Activated naive CD4-positive, alpha-beta T cell treated with Interleukin-2 at 50 U/mL for 16 hours (primary cell): ENCODE results near the gene HERC5.

Experiments used
- DNase-seq: peaks from one replicate; pipeline ENCODE4 v3.0.0-alpha.2; 2020

Gene HERC5

DNA sequence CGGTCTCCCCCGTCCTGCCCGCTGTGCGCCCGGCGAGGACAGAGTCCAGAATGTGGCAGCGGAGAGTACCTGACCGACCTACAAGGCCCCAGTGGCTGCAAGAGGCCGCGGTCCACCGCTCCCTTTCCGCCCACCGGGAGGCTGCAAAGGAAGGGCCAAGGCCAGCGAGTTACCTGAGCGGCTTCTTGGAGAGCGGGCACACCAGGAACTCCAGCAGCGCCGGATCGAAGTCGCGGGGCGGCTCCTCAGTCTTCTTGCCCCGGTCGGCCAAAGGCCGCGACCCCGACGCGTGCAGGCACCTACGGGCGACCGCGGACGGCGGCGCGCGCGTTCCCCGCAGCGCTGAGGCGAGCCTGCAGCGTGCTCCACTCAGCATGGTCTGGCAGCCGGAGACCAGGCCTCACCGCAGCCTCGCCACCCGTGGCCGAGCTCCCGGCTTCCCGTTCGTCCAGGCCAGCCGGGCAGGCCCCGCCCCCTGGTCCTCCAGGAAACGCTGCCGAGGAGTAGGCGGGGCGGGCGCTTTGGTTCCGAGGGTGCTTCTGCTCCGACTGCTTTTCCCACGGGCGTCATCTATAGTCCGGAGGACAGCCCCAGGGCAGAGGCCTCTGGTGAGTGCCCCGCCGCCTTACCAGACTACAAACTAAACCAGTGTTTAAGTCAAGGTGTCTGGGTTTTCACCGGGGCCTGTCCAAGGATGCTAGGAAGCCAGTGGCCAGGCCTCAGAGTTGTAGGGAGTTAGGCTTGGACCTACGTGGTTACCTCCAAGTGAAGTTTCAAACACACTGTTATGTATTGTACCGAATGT is 66.6 kb downstream of the HERC5 start, which contains the start of gene PYURF:
Gene PYURF (minus strand): TSS at position 452 of the 805 bp plus-strand sequence. CDS start 76 bp downstream, at position 376.
- DNase-seq: peak; percentile 78

DNA sequence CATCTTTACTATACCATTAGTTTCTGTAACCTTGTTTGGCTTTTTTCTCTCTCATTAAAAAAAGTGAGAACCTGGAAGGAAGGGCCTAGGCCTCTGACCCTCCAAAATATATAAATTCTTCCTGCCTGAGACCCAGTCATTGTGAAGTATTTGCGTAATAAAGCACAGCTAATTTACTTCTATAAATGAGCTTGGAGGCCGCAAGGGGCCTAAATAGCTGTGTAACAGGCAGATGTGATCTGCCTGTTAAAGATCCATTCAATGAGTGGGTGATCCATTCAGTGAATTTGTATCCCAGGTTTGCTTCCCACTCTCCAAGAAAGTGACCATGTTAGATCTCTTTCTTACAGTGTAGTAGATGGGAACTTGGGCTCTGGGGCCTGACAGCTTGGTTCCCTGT is 67.3 kb downstream of the HERC5 start:
- no peak for DNase-seq

DNA sequence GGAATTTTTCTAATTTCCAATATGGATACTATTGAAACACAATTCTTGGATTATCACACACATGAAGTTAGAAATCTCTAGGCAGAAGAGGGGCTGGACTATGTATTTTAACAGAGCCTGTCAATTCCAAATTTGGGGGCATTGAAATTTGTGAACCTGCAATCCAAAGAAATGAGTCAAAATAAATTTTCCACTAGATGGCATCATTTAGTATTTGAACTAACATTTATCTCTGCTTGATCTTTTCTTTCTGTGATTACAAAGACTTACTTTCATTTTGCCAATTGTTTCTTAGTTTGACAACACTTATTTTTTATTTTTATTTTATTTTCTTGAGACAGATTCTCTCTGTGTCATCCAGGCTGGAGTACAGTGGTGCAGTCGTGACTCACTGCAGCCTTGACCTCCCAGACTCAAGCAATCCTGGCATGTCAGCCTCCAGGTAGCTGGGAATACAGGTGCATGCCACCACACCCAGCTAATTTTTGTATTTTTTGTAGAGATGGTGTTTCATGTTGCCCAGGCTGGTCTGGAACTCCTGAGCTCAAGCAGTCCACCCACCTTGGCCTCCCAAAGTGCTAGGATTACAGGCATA is 69.4 kb downstream of the HERC5 start:
- no peak for DNase-seq

DNA sequence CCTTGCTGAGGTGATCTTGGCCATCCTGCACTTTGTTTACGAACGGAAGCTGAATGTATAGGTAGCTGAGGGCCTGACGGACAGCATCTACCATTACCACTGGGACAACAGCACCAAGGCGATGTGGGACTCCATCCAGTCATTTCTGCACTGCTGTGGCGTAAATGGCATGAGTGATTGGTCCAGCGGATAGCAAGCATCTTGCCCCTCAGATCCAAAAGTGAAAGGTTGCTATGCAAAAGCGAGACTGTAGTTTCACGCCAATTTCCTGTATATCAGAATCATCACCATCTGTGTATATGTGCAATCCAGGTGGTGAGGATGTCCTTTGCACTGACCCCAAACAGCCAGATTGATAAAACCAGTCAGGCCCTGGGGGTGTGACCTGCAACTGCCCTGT is 70.9 kb downstream of the HERC5 start:
- DNase-seq: no peak

DNA sequence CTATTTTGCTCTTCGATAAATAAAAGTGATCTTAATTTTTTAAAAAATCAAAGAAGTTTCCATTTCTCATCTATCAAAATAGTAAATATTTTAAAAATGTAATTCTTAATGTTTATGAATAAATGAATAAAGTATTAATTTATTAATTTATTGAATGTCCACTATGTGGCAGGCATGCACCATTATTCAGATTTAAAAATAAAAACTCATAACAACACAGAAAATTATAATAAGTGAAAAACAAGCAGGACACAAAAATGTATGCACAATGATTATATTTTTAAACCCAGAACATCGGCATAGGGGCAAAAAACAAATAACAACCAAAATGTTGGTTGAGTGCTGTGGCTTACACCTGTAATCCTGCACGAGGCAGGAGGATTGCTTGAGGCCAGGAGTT is 71.9 kb downstream of the HERC5 start:
- no peak for DNase-seq

DNA sequence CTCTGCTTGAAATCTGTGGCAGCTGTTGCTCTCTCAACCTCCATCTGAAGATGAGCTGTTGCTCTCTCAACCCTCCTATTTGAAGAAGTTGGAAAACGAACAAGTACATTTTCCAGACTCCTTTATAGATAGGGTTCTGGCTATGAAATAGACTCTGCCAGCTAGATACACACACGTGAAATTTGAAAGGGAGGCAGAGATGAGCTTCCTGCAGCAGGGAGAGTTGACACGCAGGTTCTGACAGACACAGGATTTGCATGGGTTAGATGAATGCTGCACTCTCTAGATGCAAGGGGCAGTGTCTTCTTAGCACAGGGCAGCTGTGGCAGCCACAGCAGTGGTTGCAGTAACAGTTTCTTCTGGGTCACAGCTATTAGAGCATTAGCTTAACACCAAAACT is 74.6 kb downstream of the HERC5 start:
- no peak for DNase-seq

DNA sequence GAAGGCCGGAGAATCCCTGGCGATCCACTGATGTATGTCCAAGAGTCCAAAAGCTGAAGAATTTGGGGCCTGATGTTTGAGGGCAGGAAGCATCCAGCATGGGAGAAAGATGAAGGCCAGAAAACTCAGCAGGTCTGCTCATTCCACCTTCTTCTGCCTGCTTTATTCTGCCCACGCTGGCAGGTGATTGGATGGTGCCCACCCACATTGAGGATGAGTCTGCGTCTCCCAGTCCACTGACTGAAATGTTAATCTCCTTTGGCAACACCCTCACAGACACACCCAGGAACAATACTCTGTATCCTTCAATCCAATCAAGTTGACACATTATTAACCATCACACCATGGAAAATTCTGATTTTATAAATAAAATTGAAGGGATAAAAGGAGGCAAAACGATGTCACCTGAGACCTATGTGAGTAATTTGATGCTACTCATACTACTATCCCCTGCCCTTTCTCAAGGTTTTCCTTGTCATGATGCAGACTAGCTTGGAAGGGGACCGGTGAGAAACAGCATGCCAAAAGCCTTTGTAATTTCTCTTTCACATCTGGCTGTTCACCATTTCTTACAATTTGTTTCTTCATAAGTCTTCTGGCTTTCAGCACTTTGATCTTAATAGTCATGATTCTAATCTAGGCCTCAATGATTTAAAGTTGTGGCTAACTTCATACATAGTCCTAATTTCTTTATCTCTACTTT is 76.3 kb downstream of the HERC5 start:
- DNase-seq: no peak

DNA sequence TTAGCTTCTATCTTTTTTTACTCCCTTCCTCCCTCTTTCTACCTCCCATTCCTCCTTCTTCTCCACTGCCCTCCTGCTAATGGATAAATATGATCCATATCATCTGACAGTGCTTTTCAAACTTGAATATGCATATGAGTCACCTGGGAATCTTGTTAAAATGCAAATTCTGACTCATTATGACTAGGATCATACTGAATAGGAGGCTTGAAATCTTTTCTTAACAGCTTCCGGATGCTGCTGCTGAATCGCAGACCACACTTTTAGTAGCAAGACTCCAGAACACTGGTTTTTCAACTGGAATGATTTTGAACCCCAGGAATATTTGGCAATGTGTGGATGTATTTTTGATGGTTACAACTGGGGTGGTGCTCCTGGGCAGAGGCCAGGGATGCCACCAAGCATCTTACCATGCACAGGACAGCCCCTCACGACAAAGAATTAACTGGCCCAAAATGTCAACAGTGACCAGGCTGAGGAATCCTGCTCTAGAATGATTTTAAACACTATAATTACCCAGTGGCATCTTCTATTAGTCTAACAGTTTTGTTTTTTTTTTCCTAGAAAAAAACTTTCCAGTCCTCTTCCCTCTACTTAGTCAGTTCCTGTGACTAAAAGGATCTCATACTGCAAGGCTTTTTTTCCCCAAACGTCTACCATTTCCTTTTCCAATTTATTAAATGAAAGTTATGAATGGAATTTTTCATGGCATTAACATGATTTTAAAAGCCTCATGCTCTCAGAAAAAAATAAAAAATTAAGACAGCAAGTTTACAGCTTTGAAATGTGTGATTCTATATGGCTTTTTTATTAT is 77.2 kb downstream of the HERC5 start:
- DNase-seq: no peak

DNA sequence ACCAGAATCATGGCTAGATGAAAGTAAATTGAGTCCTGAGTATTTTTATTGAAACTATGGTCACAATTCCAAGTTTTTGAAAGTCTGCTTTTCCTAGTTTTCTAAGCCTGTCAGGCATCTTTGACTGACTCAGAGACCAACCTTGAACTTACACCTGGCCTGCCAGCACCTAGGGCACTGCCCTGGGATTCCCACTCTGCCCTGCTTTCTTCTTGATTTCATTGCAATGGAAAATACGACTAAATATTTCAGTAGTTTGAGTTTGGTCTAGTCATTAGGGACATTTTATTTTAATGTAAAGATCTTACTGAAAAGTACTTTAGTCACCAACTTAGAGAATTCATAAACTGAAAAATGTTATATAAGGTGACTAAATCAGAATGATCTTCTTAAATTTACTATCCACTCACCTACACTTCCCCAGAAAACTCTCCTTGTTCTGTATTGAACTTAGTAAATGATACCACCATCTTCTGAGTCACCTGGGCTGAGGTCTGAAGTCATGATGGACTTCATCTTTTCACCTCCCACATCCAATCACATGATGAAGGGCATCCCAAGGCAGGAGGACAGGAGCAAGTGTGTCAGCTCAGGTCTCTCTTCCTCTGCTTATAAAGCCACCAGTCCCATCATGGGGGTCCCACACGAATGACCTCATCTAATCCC is 78.3 kb downstream of the HERC5 start:
- DNase-seq: peak; percentile 3

DNA sequence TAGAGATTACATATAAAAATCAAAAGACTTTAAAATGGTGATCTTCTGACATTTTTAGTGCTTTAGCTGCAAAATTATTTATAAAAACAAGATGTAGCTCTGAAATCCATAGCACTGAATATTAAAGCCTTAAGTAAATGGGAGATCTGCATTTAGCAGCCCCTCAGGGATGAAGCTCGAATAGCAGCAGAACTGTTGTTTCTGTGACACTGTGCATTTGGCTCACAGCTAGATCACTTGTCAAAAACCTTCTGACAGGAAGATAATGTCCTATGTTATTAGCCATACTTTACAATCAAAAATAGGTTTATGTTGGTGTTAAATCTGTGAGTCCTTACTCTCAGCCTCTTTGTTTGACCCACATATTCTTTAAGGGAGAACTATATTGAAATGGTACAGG is 80.8 kb downstream of the HERC5 start:
- no peak for DNase-seq

DNA sequence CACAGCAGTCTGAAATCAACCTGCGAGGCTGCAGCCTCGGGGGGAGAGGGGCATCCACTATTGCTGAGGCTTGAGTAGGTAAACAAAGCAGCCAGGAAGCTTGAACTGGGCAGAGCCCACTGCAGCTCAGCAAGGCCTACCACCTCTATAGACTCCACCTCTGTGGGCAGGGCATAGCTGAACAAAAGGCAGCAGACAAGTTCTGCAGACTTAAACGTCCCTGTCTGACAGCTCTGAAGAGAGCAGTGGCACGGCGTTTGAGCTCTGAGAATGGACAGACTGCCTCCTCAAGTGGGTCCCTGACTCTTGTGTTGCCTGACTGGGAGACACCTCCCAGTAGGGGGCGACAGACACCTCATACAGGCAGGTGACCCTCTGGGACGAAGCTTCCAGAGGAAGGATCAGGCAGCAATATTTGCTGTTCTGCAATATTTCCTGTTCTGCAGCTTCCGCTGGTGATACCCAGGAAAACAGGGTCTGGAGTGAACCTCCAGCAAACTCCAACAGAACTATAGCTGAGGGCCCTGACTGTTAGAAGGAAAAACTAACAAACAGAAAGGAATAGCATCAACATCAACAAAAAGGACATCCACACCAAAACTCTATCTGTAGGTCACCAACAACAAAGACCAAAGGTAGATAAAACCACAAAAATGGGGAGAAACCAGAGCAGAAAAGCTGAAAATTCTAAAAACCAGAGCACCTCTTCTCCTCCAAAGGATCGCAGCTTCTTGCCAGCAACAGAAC is 82.6 kb downstream of the HERC5 start:
- DNase-seq: peak; percentile 75

DNA sequence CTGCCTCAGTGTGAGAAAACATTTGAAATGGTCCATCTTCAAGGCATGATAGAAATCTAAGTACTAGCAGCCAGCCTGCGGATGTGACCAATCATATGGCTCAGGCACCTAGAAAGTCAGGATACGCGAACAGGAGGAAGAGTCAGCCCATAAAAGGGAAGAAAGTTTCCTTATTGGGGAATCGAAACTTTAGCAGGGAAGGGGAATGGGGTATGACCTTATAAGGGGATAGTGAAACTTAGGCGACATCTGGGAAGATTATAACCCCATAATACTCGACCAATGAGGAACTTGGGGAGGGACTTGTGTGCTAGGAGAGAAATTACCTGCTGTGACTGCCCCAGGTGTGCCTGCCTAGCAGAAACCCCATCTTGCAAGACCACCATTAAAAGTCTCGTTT is 92.9 kb downstream of the HERC5 start:
- no peak for DNase-seq
